Prostate gland (tissue), 2 donors: ENCODE data around the gene SEMA7A.

ENCODE experiments used
- POLR2AphosphoS5 ChIP-seq: sonication (generic); formaldehyde crosslinking; IDR thresholded peaks from one replicate; pipeline ENCODE4 v1.6.1; 2017; ENCODE audit warnings: antibody characterized with exemption
- TF ChIP-seq, protein P1 (sequence below), 4 experiments: fragments of 200-600 bp in 2 of 4; fragments of 450-650 bp in 2 of 4; sonication (generic) in 2 of 4; IDR thresholded peaks; 1 replicate in 3 of 4; 2 replicates in 1 of 4; pipeline ENCODE4 v1.5.1; 2016 to 2019; ENCODE audit warnings: antibody characterized with exemption in 4 of 4, mild to moderate bottlenecking in 2 of 4, moderate library complexity in 2 of 4

GRCh38 chr15:74417670-74418069 lies 16.1 kb downstream of the SEMA7A start:
- TF ChIP-seq, protein P1, sequence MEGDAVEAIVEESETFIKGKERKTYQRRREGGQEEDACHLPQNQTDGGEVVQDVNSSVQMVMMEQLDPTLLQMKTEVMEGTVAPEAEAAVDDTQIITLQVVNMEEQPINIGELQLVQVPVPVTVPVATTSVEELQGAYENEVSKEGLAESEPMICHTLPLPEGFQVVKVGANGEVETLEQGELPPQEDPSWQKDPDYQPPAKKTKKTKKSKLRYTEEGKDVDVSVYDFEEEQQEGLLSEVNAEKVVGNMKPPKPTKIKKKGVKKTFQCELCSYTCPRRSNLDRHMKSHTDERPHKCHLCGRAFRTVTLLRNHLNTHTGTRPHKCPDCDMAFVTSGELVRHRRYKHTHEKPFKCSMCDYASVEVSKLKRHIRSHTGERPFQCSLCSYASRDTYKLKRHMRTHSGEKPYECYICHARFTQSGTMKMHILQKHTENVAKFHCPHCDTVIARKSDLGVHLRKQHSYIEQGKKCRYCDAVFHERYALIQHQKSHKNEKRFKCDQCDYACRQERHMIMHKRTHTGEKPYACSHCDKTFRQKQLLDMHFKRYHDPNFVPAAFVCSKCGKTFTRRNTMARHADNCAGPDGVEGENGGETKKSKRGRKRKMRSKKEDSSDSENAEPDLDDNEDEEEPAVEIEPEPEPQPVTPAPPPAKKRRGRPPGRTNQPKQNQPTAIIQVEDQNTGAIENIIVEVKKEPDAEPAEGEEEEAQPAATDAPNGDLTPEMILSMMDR (IDR thresholded peaks at IDR 0.05): no peak
- TF ChIP-seq POLR2AphosphoS5: no peak
